ENCODE results near the gene ESYT3. TPM values are rescaled to one million over a fixed set of nuclear protein-coding genes. Genes with fewer than 3 reads are reported as not detected.

Gene ESYT3
- total RNA-seq = 0.65 and 1.5 TPM in 2 replicates

GRCh38 chr3:138434276-138434874 is at the start of gene ESYT3:
Gene ESYT3 (plus strand): TSS chr3:138434616. CDS start chr3:138434799, 183 bp downstream.

Other genes with a start within 250 kb of the ESYT3 start
- gene ARMC8, start 247.3 kb upstream of the ESYT3 start, total RNA-seq = 18.4 and 27.6 TPM in 2 replicates
- not detected in 2 replicates for gene NME9, start 104.8 kb upstream of the ESYT3 start, total RNA-seq
- gene MRAS, start 86.0 kb upstream of the ESYT3 start, total RNA-seq = 2.6 and 6.2 TPM in 2 replicates
- 10.9 and 13.1 TPM in 2 replicates for gene CEP70, start 159.6 kb downstream of the ESYT3 start, total RNA-seq
- 9.4 and 12.1 TPM in 2 replicates for gene FAIM, start 174.2 kb downstream of the ESYT3 start, total RNA-seq